ENCODE data around the gene TAF15. TPM values are rescaled to one million over a fixed set of nuclear protein-coding genes. Genes with fewer than 3 reads are reported as not detected.
A peak's percentile ranks its signal among the peaks of the same experiment; 100 is the strongest.

The TAF15 gene
- total and polyA plus RNA-seq, 7 experiments from 2014 or later, result 27.8 to 281 (median 193) TPM

DNA sequence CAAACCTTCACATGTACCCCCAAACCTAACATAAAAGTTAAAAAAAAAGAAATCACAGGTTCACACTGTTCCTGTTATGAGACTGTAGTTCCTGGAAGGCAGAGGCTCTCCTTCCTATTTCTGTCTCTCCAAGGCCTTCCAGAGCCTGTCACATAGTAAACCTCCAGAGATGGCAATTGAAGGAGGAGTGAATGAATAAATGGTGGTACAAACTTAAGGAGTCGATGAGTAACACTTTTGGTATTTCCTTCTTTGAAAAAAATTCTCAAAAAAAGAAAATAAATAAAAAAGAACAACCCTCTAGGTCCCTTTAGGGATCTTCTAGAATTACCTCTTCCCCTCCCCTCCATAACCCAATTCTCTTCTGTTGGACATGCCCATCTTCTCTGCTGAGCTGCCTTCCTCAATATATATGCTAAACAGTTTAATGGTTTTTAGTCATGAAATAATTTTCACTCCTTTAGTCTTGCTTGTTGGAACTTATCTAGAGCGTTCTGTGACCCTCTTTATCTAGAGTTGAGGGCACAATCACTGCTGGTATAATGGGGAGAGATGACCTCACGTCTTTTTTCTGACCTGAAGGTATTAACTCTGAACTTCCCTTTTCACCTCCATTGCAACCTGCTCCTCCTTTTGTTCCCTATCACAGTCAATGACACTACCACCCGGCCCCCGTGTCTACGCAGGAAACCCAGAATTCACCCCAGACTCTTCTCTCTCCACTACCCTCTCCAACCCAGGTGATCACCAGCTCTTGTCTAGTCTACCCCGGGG, 1.7 kb upstream of the TAF15 start:
- ATAC-seq (no peak), DNase-seq (no peak)
- H3K27ac Mint-ChIP-seq, result peak overlapping the region; percentile 91 to 99 (median 97)
- peak overlapping the region; percentile 83 for H3K27ac ChIP-seq (ENCODE audit: low read depth, low read length)
- peaks cover 0 to 9% (median 0%) of the 10 kb centered on the region in 3 experiments for H3K36me3 ChIP-seq (ENCODE audit: control insufficient read depth in 2 of 3, insufficient read depth in 3 of 3, low read length in 3 of 3)
- H3K27me3 Mint-ChIP-seq, result no peaks in the 10 kb centered on the region
- H3K27me3 ChIP-seq (ENCODE audit: control insufficient read depth in 2 of 2, insufficient read depth in 2 of 2, low read length in 2 of 2), result no peaks in the 10 kb centered on the region
- H3K4me1 ChIP-seq (ENCODE audit: control insufficient read depth in 2 of 2, insufficient read depth in 2 of 2, low read length in 2 of 2), result peaks cover 29 to 34% of the 10 kb centered on the region in 2 donors
- POLR2A ChIA-PET, result interaction anchor here (1.2 to 5.7 kb wide), 8 partner anchors 11 to 647 kb away, joined by 3 to 108 read pairs (median 5); partner anchors contain the start of genes C17orf50 and MMP28
- H3K4me3 Mint-ChIP-seq, result peak overlapping the region in 8 of 10 donors; percentile 14 to 97 (median 95)
- H3K4me1 Mint-ChIP-seq, result peaks cover 21 to 63% (median 51%) of the 10 kb centered on the region in 7 donors
- H3K9me3 Mint-ChIP-seq, result no peaks in the 10 kb centered on the region
- H3K36me3 Mint-ChIP-seq, result no peaks in the 10 kb centered on the region
- CTCF ChIA-PET, result interaction anchor here (0.6 to 9.0 kb wide), 10 partner anchors 7 to 1425 kb away, joined by 3 to 222 read pairs (median 6); partner anchors contain the start of genes C17orf50 and MMP28
- intact Hi-C loops (cut with micrococcal nuclease), result loop anchor here (2.0 to 10.0 kb wide), 10 partner anchors 195 to 1140 kb away; partner anchors contain the start of genes SLFN5 (in 2 of the 2), AATF (in 1 of the 2), AP2B1 (in 1 of the 2) and LIG3 (in 1 of the 2)
- H3K9me3 ChIP-seq (ENCODE audit: control insufficient read depth in 2 of 3, low read length in 3 of 3), result no peaks in the 10 kb centered on the region
- no peak overlapping the region for H3K4me3 ChIP-seq (ENCODE audit: low read length)

DNA sequence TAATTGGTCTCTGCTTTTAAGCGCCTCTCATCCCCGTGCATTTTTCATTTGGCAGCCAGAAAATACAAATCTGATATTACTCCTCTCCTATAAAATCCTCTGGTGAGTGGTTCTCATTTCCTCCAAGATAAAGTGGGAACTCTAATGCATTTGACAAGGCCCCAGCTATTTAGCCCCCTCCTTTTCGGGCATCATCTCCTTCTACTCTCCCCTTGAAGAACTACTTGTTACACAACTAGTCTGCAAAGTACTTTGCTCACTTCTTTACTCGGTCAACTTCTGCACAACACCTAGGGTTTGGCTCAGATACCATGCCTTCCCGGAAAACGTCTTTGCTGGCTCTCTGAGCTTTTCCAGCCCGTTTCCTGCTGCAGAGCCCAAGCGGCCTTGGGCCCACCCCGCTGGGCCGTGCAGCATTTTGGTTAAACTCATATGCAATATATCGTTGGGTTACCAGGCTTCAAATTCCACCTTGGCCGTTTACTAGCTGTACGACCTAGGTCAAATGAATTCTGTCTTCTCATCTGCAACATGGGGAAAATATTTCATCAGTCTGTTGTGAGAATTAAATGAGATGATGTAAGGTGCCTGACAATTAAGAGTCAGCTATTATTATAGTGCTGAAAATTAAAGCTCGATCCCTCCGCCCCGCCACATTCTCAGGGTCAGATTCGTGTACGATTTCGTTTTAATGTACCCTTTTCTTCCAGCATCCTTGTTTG, 883 bp upstream of the TAF15 start:
- Histone ChIP-seq H3K27ac (ENCODE audit: low read depth, low read length) (peak overlapping the region; percentile 83), H3K4me1 (ENCODE audit: control insufficient read depth in 2 of 2, insufficient read depth in 2 of 2, low read length in 2 of 2) (peaks cover 33 to 37% of the 10 kb centered on the region in 2 donors), H3K36me3 (ENCODE audit: control insufficient read depth in 2 of 3, insufficient read depth in 3 of 3, low read length in 3 of 3) (peaks cover 0 to 9% (median 0%) of the 10 kb centered on the region in 3 experiments), H3K9me3 (ENCODE audit: control insufficient read depth in 2 of 3, low read length in 3 of 3) (no peaks in the 10 kb centered on the region), H3K27me3 (ENCODE audit: control insufficient read depth in 2 of 2, insufficient read depth in 2 of 2, low read length in 2 of 2) (no peaks in the 10 kb centered on the region), H3K4me3 (ENCODE audit: low read length) (peak overlapping the region; percentile 91)
- intact Hi-C loops (cut with micrococcal nuclease), result loop anchor here (2.0 to 10.0 kb wide), 10 partner anchors 196 to 1139 kb away; partner anchors contain the start of genes SLFN5 (in 2 of the 2), AATF (in 1 of the 2), AP2B1 (in 1 of the 2) and LIG3 (in 1 of the 2)
- peaks cover 26 to 63% (median 53%) of the 10 kb centered on the region in 7 donors for H3K4me1 Mint-ChIP-seq
- ChIA-PET POLR2A (interaction anchor here (0.6 to 5.7 kb wide), 32 partner anchors 8 to 846 kb away, joined by 3 to 108 read pairs (median 4); partner anchors contain the start of genes AP2B1, C17orf50, LIG3 and MMP28), CTCF (interaction anchor here (0.6 to 9.0 kb wide), 16 partner anchors 8 to 230 kb away, joined by 3 to 222 read pairs (median 5); partner anchors contain the start of genes C17orf50, MMP28 and PEX12)
- no peak for DNase-seq
- no peak for ATAC-seq
- H3K27ac Mint-ChIP-seq, result peak overlapping the region; percentile 91 to 99 (median 97)
- no peaks in the 10 kb centered on the region for H3K9me3 Mint-ChIP-seq
- H3K27me3 Mint-ChIP-seq, result no peaks in the 10 kb centered on the region
- no peaks in the 10 kb centered on the region for H3K36me3 Mint-ChIP-seq
- peak overlapping the region; percentile 86 to 99 (median 96) for H3K4me3 Mint-ChIP-seq

DNA sequence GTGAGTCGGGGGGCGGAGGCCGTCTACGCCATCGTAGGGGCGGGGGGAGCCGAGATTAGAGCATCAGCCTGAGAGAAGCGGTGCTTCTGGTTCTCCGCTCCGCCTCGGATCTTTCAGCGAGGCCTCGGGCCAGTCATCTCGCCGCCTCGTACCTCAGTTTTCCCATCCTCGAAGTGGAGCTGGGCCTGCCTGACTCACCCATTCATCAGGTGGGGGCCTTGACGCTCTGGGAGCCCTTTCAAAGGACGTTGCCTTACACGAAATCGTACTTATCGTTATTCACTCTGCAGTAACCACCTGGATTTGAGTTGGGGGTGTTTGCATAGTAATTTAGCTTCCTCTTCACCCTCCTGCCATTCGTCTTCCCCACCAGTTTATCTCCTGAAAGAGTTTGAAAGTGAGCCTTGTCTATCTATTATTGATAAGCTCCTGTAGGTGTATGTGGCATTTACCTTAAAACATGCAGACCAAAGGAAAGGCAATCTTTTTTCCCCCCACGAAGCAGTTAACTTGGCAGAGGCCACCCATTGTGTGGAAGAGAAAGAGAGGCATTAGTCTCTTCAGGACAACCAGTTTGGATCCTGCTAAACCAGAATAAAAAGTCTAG, 674 bp downstream of the TAF15 start:
- ATAC-seq (no peak), DNase-seq (no peak)
- ChIA-PET POLR2A (interaction anchor here (1.2 to 5.7 kb wide), 14 partner anchors 10 to 829 kb away, joined by 3 to 108 read pairs (median 6); partner anchors contain the start of genes AP2B1, C17orf50, LIG3 and MMP28), CTCF (interaction anchor here (1.8 to 9.0 kb wide), 5 partner anchors 10 to 231 kb away, joined by 4 to 222 read pairs (median 9); partner anchors contain the start of genes C17orf50, MMP28 and PEX12)
- Histone ChIP-seq H3K4me1 (ENCODE audit: control insufficient read depth in 2 of 2, insufficient read depth in 2 of 2, low read length in 2 of 2) (peaks cover 34% of the 10 kb centered on the region in 2 donors), H3K36me3 (ENCODE audit: control insufficient read depth in 2 of 3, insufficient read depth in 3 of 3, low read length in 3 of 3) (peaks cover 0 to 9% (median 0%) of the 10 kb centered on the region in 3 experiments), H3K4me3 (ENCODE audit: low read length) (peak overlapping the region; percentile 91), H3K27ac (ENCODE audit: low read depth, low read length) (peak overlapping the region; percentile 83), H3K27me3 (ENCODE audit: control insufficient read depth in 2 of 2, insufficient read depth in 2 of 2, low read length in 2 of 2) (no peaks in the 10 kb centered on the region), H3K9me3 (ENCODE audit: control insufficient read depth in 2 of 3, low read length in 3 of 3) (no peaks in the 10 kb centered on the region)
- Mint-ChIP-seq H3K27ac (peak overlapping the region; percentile 91 to 99 (median 97)), H3K4me1 (peaks cover 31 to 70% (median 57%) of the 10 kb centered on the region in 7 donors), H3K36me3 (peaks cover 0 to 4% (median 0%) of the 10 kb centered on the region in 5 donors), H3K27me3 (no peaks in the 10 kb centered on the region), H3K9me3 (no peaks in the 10 kb centered on the region), H3K4me3 (peak overlapping the region; percentile 86 to 99 (median 96))
- intact Hi-C loops (cut with micrococcal nuclease), result loop anchor here (1.0 to 10.0 kb wide), 18 partner anchors 9 to 1137 kb away; partner anchors contain the start of genes AP2B1 (in 2 of the 2), LIG3 (in 2 of the 2), SLFN5 (in 2 of the 2) and AATF (in 1 of the 2)

DNA sequence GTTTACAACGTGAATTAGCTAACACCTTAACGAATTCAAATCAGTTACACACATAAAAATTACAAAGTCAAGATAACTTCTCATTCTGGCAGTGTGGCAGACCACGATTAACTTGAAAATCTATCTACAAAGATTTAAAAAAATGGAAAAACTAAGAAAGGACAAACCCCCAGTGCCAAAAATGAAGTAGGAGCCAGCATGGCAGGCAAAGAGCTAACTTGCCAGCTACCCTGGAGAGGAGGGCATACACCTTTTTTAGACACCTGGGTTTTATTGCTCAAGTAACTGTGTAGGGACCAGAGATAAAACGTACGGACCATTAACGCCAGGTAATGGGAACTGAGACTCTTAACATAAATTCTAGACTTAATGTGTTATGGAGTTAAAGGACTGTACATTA, 2.5 kb downstream of the TAF15 start:
- Histone ChIP-seq H3K4me3 (ENCODE audit: low read length) (no peak overlapping the region), H3K27ac (ENCODE audit: low read depth, low read length) (no peak overlapping the region), H3K9me3 (ENCODE audit: control insufficient read depth in 2 of 3, low read length in 3 of 3) (no peaks in the 10 kb centered on the region), H3K4me1 (ENCODE audit: control insufficient read depth in 2 of 2, insufficient read depth in 2 of 2, low read length in 2 of 2) (peaks cover 36 to 42% of the 10 kb centered on the region in 2 donors), H3K27me3 (ENCODE audit: control insufficient read depth in 2 of 2, insufficient read depth in 2 of 2, low read length in 2 of 2) (no peaks in the 10 kb centered on the region), H3K36me3 (ENCODE audit: control insufficient read depth in 2 of 3, insufficient read depth in 3 of 3, low read length in 3 of 3) (peaks cover 0 to 10% (median 0%) of the 10 kb centered on the region in 3 experiments)
- H3K4me3 Mint-ChIP-seq, result peak overlapping the region; percentile 26 to 95 (median 51)
- ChIA-PET POLR2A (interaction anchor here (0.6 to 5.7 kb wide), 2 partner anchors 32 to 47 kb away, joined by 3 to 108 read pairs; no protein-coding TSS in a partner anchor), CTCF (interaction anchor here (4.2 to 9.0 kb wide), 2 partner anchors 17 to 47 kb away, joined by 41 to 222 read pairs; partner anchors contain the start of genes C17orf50 and MMP28)
- H3K36me3 Mint-ChIP-seq, result peaks cover 0 to 5% (median 4%) of the 10 kb centered on the region in 5 donors
- no peaks in the 10 kb centered on the region for H3K27me3 Mint-ChIP-seq
- ATAC-seq (no peak), DNase-seq (no peak)
- H3K4me1 Mint-ChIP-seq, result peaks cover 45 to 84% (median 72%) of the 10 kb centered on the region in 7 donors
- intact Hi-C loops (cut with micrococcal nuclease), result no loop called here
- H3K9me3 Mint-ChIP-seq, result no peaks in the 10 kb centered on the region
- peak overlapping the region in 1 of 9 donors; percentile 21 for H3K27ac Mint-ChIP-seq

DNA sequence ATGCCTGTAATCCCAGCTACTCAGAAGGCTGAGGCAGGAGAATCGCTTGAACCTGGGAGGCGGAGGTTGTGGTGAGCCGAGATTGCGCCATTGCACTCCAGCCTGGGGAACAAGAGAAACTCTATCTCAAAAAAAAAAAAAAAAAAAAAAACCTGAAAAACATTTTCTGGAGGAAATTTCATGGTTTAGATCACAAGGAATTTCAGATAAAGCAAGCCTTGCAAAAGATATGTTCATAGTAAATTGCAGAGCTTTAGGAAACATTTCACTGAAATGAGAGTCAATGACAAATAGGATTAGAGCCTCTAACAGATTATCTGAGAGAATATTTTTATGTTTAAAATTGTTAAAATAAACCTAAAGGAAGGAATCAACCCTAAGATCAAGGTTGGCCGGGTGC, 3.2 kb downstream of the TAF15 start:
- Mint-ChIP-seq H3K36me3 (peaks cover 0 to 5% (median 4%) of the 10 kb centered on the region in 5 donors), H3K27ac (no peak overlapping the region), H3K27me3 (no peaks in the 10 kb centered on the region), H3K4me3 (peak overlapping the region in 2 of 10 donors; percentile 26 to 86), H3K9me3 (no peaks in the 10 kb centered on the region), H3K4me1 (peaks cover 47 to 88% (median 78%) of the 10 kb centered on the region in 7 donors)
- no peaks in the 10 kb centered on the region for H3K27me3 ChIP-seq (ENCODE audit: control insufficient read depth in 2 of 2, insufficient read depth in 2 of 2, low read length in 2 of 2)
- ATAC-seq, result no peak
- intact Hi-C loops (cut with micrococcal nuclease), result no loop called here
- peaks cover 36 to 45% of the 10 kb centered on the region in 2 donors for H3K4me1 ChIP-seq (ENCODE audit: control insufficient read depth in 2 of 2, insufficient read depth in 2 of 2, low read length in 2 of 2)
- peaks cover 0 to 12% (median 0%) of the 10 kb centered on the region in 3 experiments for H3K36me3 ChIP-seq (ENCODE audit: control insufficient read depth in 2 of 3, insufficient read depth in 3 of 3, low read length in 3 of 3)
- no peaks in the 10 kb centered on the region for H3K9me3 ChIP-seq (ENCODE audit: control insufficient read depth in 2 of 3, low read length in 3 of 3)
- no peak overlapping the region for H3K4me3 ChIP-seq (ENCODE audit: low read length)
- no peak for DNase-seq
- ChIA-PET POLR2A (interaction anchor here (5.7 kb wide), 1 partner anchor 48 kb away, joined by 108 read pairs; no protein-coding TSS in a partner anchor), CTCF (interaction anchor here (9.0 kb wide), 1 partner anchor 47 kb away, joined by 222 read pairs; the partner anchor contains the start of gene C17orf50)
- H3K27ac ChIP-seq (ENCODE audit: low read depth, low read length), result no peak overlapping the region
